ENCODE data around the gene AVPR2.

Gene AVPR2

DNA sequence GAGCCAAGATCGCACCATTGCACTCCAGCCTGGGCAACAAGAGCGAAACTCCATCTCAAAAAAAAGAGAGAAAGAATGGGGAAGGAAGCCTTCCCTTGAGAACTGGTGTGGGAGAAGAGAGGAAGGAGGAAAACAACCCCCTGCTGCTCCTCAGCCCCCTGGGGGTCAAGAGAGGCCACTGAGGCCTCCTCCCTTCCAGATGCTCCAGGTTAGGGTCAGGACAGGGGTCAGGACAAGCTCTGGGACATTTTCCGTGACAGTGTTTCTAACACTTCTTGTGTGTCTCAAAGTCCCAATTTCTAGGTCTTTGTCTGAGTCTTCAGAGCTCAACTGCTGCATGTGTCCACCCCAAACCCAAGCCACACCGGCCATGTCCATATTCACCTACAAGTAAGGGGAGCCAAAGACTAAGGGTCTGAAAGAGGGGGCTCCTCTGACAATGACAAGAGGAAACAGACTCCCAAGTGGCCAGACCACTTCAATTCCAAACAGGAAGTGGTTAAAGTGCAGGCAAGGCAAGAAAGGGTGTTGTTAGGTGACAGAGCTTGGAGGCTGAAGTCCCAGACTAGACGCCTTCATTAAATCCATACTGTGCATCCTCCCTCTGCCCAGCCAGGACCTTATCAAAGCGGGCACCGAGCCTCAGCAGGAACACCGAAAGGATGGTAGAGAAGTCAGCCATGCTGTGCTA lies 26.8 kb upstream of the AVPR2 start:
- H3K4me3 Mint-ChIP-seq = no peak overlapping the region
- H3K4me1 Mint-ChIP-seq (ENCODE audit: low read depth) = peaks cover 18% of the 10 kb centered on the region
- no peaks in the 10 kb centered on the region for H3K9me3 Mint-ChIP-seq
- H3K27me3 Mint-ChIP-seq = peaks cover 17% of the 10 kb centered on the region
- no peaks in the 10 kb centered on the region for H3K36me3 Mint-ChIP-seq (ENCODE audit: low read depth)
- H3K27ac Mint-ChIP-seq = no peak overlapping the region

DNA sequence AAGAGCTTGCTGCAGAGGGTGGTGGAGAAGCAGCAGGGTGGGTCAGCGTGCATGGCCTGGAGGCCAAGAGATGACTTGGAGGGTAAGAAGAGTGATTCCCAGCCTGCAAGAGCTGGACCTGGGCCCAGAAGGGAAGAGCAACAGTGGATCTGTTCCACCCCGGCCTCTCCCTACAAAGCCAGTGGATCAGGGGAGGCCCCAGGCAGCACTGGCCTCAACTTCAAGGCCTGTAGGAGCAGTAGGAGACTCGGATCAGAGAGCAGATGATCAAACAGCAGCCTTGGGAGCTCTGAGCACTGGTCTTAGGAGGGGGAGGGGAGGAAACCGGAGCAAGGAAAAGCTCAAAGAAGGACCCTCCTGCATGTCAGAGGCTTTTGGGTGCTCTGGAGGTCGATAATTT lies 26.1 kb upstream of the AVPR2 start:
- Mint-ChIP-seq H3K9me3 (no peaks in the 10 kb centered on the region), H3K27ac (no peak overlapping the region), H3K4me1 (ENCODE audit: low read depth) (peaks cover 18% of the 10 kb centered on the region), H3K4me3 (no peak overlapping the region), H3K27me3 (peaks cover 17% of the 10 kb centered on the region), H3K36me3 (ENCODE audit: low read depth) (no peaks in the 10 kb centered on the region)

DNA sequence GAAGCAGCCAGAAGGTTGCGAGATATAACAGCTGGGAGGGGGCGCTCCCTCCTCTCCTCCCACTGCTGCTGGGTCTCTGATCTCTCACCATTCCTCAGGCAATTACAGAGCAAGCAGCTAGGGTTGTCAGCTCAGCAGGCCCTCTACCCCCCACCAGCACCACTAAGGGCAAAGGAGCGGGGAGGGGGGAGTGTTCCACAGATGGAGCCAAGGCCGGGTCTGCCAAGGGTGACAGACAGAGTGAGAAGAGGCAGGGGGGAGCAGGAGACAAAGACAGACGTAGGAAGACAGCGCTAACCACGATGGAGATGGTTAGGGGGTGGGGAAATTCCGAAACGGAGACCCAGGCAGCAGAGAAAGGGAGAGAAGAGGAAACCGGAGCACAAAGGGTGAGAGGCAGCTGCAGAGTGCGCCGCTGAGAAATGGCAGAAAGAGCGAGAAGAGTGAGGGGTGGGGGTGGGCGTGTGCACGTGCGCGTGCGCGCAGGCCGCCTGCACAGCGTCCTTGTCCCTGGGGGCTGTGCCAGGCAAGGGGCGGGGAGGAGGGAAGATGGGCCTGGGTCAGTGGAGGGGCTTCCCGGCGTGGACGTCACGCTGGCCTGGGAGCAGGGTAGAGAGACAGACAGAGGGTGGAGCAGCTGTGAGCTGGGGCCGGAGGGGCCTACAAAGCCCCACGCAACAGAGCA lies 25.4 kb upstream of the AVPR2 start:
- Mint-ChIP-seq H3K4me3 (no peak overlapping the region), H3K27me3 (peaks cover 17% of the 10 kb centered on the region), H3K27ac (no peak overlapping the region), H3K4me1 (ENCODE audit: low read depth) (peaks cover 18% of the 10 kb centered on the region), H3K36me3 (ENCODE audit: low read depth) (no peaks in the 10 kb centered on the region), H3K9me3 (no peaks in the 10 kb centered on the region)

DNA sequence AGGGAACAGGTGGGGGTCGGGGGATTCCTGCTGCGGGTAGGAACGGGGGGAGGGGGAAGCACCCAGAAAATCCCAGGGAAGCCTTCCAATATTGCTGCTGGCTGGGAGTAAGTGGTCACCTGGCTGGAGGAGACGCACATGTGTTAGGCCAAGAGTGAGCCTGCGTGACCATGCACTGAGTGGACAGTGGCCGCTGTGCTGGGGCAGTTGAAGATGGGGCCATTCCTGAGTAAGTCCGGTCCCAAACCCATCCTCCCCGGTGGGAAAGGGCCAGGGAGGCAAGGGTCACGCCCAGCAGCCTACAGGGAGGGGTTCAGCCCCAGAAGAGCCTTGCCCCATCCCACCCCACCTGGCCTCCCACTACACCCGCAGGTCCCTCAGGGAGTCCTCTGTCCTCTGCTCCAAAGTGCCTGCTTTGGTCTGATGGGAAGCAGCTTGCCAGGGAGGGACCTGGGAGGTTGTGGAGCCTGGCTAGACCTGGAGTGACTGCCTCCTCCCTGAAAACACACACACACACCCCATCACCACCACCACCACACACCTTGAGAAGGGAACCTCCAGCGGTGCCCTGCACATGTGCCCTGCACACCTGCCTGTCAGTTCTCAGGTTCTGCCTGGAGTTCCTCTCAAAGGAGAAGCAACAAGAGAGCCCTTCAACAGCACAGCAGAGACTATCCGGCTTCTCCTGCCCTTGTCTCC lies 24.6 kb upstream of the AVPR2 start:
- Mint-ChIP-seq H3K9me3 (no peaks in the 10 kb centered on the region), H3K4me3 (no peak overlapping the region), H3K4me1 (ENCODE audit: low read depth) (peaks cover 19% of the 10 kb centered on the region), H3K36me3 (ENCODE audit: low read depth) (no peaks in the 10 kb centered on the region), H3K27me3 (peaks cover 22% of the 10 kb centered on the region), H3K27ac (no peak overlapping the region)

DNA sequence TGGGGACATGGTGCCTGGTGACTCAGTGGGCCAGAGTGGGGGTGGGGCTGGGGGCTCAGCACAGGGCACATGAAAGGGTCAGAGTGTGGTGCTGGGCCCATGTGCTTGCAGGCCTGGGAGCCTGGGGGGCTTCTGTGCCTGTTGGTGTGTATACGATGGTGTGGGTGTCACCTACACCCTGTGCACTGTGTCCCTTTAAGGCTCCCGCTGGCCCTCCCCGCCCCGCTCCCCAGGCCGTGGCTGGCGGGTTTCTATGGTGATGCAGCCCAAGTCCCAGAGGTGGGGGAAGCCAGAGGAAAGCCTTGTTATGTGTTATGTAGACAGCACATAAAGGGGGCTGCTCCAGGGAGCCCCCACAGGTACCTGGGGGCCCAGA lies 24.0 kb upstream of the AVPR2 start:
- no peak overlapping the region for H3K27ac Mint-ChIP-seq
- no peak overlapping the region for H3K4me3 Mint-ChIP-seq
- H3K9me3 Mint-ChIP-seq = no peaks in the 10 kb centered on the region
- H3K27me3 Mint-ChIP-seq = peaks cover 26% of the 10 kb centered on the region
- peaks cover 23% of the 10 kb centered on the region for H3K4me1 Mint-ChIP-seq (ENCODE audit: low read depth)
- no peaks in the 10 kb centered on the region for H3K36me3 Mint-ChIP-seq (ENCODE audit: low read depth)

DNA sequence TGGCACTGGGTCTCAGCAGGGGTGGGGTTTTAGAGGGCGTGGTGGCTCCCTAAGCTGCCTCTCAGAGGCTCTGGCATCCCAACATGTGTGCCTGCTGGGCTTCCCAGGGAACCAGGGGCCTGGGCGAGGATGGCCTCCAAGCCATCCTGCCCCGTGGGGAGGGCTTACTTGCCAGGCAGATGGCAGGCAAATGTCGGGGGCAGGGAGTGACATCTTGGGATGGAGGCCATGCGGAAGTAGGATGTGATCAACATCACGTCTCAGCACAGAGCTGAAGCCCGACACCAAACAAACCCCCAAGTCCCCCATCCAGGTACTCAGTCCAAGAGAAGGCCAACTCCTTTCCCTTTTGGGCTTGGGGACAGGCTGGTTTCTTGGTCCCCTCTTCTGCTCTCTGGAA lies 23.2 kb upstream of the AVPR2 start:
- Mint-ChIP-seq H3K9me3 (no peaks in the 10 kb centered on the region), H3K36me3 (ENCODE audit: low read depth) (no peaks in the 10 kb centered on the region), H3K27me3 (peaks cover 23% of the 10 kb centered on the region), H3K27ac (no peak overlapping the region), H3K4me1 (ENCODE audit: low read depth) (peaks cover 23% of the 10 kb centered on the region), H3K4me3 (no peak overlapping the region)

DNA sequence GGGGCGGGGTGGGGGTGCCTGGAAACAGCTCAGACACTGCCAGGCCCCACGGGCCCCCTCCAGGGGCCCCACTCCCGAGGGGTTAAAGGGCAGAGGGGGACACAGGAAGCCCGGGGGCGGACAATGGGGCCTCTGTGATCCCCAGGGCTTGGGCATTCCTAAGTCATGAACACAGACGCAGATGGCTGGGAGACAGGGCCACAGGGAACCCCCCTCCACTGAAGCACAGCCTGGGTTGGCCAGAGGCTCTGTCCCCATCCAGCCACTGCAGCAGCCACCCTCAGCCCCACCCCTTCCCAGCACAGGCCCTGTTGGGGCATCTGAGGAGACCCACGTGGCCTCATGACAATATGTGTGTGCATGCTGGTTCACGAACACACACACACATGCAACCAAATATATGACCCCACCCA lies 22.4 kb upstream of the AVPR2 start:
- peaks cover 23% of the 10 kb centered on the region for H3K4me1 Mint-ChIP-seq (ENCODE audit: low read depth)
- no peaks in the 10 kb centered on the region for H3K9me3 Mint-ChIP-seq
- H3K27ac Mint-ChIP-seq = no peak overlapping the region
- peaks cover 21% of the 10 kb centered on the region for H3K27me3 Mint-ChIP-seq
- no peak overlapping the region for H3K4me3 Mint-ChIP-seq
- no peaks in the 10 kb centered on the region for H3K36me3 Mint-ChIP-seq (ENCODE audit: low read depth)

DNA sequence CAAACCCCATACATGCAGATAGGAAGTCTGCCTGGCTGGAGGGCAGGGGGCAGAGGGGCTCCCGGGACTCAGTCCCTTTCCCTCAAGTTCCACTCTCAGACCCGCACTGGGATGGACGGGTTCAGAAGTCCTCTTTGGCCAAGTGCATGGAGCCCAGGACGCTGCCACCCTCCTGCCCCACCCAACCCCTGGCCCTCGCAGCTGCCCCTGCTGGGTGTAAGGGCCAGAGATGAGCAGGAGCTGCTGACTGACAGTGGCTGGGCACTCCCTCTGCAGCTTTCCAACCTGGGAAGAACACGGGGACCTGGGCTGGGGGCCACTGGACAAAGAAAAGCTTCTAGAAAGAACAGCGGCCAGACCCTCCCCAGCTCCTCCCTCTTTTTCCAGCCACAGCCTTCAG lies 21.9 kb upstream of the AVPR2 start:
- Mint-ChIP-seq H3K36me3 (ENCODE audit: low read depth) (no peaks in the 10 kb centered on the region), H3K27ac (no peak overlapping the region), H3K9me3 (no peaks in the 10 kb centered on the region), H3K4me3 (no peak overlapping the region), H3K4me1 (ENCODE audit: low read depth) (peaks cover 20% of the 10 kb centered on the region), H3K27me3 (peaks cover 22% of the 10 kb centered on the region)

DNA sequence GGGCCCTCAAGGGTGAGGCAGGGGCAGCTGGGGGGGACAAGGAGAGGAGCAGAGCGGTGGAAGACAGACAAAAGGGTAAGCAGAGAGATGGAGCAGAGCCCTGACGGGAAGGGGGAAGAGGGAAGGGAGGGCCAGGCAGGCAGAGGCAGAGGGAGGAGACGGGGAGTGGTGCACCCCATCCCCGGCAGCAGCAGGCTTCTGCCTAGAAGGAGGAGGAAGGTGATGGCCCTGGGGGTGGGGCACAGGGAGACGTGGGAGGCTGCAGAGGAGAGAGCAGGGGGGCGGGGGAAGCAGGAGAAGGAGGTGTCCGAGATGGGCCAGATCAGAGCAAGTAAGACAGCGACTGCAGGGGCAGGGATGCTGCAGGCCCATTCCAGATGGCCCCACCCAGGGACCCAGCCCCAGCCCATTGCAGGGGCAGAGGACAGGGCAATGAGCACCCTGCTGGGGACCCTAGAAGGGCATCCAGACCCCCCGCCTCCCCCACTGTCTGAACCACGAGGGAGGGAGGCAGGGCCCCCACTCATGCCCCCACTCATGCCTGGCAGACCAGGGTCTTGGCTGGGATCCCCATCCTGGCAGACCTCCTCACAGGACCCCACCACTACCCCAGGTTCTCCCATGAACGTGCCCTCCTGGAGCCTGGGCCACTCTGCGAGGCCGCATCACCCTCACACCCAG lies 21.2 kb upstream of the AVPR2 start:
- H3K9me3 Mint-ChIP-seq = no peaks in the 10 kb centered on the region
- no peak overlapping the region for H3K4me3 Mint-ChIP-seq
- H3K27me3 Mint-ChIP-seq = peaks cover 25% of the 10 kb centered on the region
- no peak overlapping the region for H3K27ac Mint-ChIP-seq
- H3K4me1 Mint-ChIP-seq (ENCODE audit: low read depth) = peaks cover 16% of the 10 kb centered on the region
- H3K36me3 Mint-ChIP-seq (ENCODE audit: low read depth) = no peaks in the 10 kb centered on the region

DNA sequence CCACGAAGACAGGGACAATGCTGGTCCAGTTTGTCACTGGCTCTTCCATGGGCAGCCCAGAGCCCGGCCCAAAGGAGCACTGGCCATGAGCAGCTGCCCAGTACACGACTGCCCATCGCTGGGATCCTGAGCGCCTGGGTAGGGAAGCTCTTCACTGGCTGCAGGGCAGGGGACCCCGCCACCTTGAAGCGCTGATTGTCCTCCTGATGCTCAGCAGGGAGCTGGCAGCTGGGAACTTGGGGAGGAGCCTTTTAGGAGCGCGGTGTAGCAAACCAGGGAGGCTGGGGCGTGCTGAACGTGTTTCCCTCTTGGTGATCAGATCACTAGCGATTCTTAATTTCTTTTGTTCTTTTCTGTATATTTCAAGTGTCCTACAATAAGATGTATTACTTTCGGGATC lies 20.3 kb upstream of the AVPR2 start:
- Mint-ChIP-seq H3K27ac (no peak overlapping the region), H3K4me3 (no peak overlapping the region), H3K27me3 (peaks cover 21% of the 10 kb centered on the region), H3K9me3 (no peaks in the 10 kb centered on the region), H3K4me1 (ENCODE audit: low read depth) (peaks cover 9% of the 10 kb centered on the region), H3K36me3 (ENCODE audit: low read depth) (no peaks in the 10 kb centered on the region)

DNA sequence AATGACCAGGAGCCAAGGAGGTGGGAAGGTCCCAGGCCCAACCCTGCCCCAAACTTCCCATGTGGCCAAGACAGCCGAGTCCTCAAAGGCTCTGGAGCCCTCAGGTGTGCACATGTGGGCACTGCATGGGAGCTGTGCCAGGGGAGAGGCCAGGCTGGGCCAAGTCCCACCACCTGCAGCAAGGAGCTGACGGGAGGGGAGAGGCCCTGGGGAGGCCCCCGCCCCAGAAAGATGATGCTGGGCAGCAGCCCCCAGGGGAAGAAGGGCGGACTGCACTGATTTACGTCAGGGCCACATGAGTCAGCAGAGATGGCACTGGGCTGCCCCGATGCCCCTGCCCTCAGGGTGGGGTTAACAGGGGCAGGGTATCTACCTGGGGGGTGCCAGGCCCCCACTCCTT lies 19.9 kb upstream of the AVPR2 start:
- peaks cover 19% of the 10 kb centered on the region for H3K27me3 Mint-ChIP-seq
- H3K36me3 Mint-ChIP-seq (ENCODE audit: low read depth) = no peaks in the 10 kb centered on the region
- H3K9me3 Mint-ChIP-seq = no peaks in the 10 kb centered on the region
- no peak overlapping the region for H3K27ac Mint-ChIP-seq
- H3K4me1 Mint-ChIP-seq (ENCODE audit: low read depth) = peaks cover 5% of the 10 kb centered on the region
- no peak overlapping the region for H3K4me3 Mint-ChIP-seq

DNA sequence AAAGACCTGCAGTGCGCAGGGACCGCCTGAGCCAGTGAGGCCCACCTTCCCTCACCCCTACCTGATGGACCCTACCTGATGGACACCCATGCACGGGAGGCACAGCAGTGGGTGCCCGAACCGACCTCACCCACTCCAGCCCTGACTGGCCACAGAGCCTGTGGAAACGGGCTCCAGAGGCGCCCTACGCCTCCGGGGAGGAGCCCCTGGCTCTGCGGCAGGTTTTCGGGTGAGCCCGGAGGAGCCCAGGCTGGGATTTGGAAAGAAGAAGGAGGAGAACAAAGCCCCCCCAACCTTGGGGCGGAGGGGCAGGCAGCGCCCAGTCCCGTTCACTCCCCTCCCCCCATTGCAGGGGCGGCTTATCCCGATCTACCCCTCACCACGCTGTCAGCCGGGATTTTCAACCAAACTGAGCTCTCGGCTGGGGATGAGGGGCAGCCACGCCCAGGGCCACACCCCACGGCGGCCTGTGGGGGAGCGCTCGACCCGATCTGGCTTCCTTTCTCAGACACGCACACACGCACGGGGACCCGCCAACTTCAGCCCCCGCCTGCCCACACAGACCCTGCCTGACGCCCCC lies 19.2 kb upstream of the AVPR2 start:
- H3K36me3 Mint-ChIP-seq (ENCODE audit: low read depth) = no peaks in the 10 kb centered on the region
- peaks cover 5% of the 10 kb centered on the region for H3K4me1 Mint-ChIP-seq (ENCODE audit: low read depth)
- H3K27ac Mint-ChIP-seq = no peak overlapping the region
- H3K4me3 Mint-ChIP-seq = peak overlapping the region; percentile 17
- H3K27me3 Mint-ChIP-seq = peaks cover 19% of the 10 kb centered on the region
- no peaks in the 10 kb centered on the region for H3K9me3 Mint-ChIP-seq

DNA sequence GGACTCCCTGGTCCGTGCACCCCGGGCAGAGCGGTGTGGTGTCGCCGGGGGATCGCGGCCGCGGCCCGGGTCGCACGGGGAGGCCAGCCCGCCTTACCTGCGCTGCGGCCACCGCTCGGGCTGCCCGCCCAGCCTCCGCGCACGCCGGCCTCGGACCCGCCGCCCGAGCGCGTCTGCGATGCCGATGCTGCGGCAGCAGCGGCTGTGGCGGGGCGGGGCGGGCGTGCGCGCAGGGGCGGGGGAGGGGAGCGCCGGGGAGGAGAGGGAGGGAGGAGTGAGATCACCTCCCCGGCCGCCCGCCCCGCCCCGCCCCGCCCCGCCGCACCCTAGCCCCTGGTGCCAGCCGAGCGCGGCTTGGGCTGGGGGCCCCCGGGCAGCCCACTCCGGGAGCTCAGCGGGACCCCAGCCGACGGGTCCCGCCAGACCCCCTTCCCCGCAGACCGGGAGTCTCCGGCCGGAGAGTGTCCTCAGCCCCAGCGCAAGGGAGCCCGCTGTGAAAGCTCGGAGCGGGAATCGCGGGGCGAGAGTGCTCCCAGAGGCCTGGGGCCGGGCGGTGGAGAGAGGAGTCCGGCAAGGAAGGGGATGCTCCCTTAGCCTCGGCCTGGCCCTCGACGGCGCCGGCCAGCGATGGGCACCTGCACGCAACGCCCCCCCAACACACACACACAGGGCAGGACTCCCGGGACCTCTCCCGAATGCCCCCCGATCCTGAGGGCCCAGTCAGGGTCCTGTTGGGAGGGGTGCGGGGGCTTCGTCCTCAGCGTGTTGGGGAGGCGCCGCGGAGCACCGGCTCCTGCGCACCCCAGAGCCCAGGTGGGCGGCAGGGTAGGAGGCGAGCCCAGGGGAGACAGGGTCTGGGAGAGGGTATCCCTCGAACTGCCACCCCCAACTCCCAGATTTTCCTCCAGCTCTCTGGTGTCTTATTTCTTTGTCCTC lies 18.2 kb upstream of the AVPR2 start, which contains the start of gene L1CAM:
Gene L1CAM, minus strand, starts transcription at position 206 of the 936 bp plus-strand sequence. CDS start 10,337 bp downstream, outside the sequence.
- no peaks in the 10 kb centered on the region for H3K36me3 Mint-ChIP-seq (ENCODE audit: low read depth)
- H3K4me1 Mint-ChIP-seq (ENCODE audit: low read depth) = peaks cover 5% of the 10 kb centered on the region
- H3K9me3 Mint-ChIP-seq = no peaks in the 10 kb centered on the region
- H3K27ac Mint-ChIP-seq = no peak within 1 kb of the TSS
- H3K4me3 Mint-ChIP-seq = peak within 1 kb of the TSS; percentile 17
- H3K27me3 Mint-ChIP-seq = peaks cover 19% of the 10 kb centered on the region

DNA sequence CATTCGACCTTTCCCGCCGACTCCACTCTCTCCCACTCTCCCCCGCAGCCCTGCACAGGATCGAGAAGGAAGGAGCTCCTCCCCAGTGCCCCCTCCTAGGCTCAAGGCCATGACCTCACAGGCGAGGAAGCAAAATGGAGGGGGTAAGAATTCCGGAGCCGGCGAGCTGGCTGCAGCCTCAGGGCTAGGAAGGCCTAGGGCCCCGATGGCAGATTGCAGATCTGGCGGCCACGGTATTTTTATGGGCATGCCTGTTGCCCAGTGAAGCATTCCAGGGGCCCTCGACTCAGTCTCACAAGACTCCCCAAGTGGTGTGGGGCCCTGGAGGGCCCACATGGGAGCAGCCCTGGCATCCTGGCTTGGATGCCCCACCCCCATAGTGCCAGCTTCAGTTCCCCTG lies 17.6 kb upstream of the AVPR2 start:
- no peaks in the 10 kb centered on the region for H3K36me3 Mint-ChIP-seq (ENCODE audit: low read depth)
- no peaks in the 10 kb centered on the region for H3K9me3 Mint-ChIP-seq
- no peak overlapping the region for H3K27ac Mint-ChIP-seq
- peaks cover 5% of the 10 kb centered on the region for H3K4me1 Mint-ChIP-seq (ENCODE audit: low read depth)
- peaks cover 19% of the 10 kb centered on the region for H3K27me3 Mint-ChIP-seq
- H3K4me3 Mint-ChIP-seq = no peak overlapping the region
